Measurements from ENCODE around the gene PHLDB3. TPM values are rescaled to one million over a fixed set of nuclear protein-coding genes. Genes with fewer than 3 reads are reported as not detected.

PHLDB3 gene
- total RNA-seq, 2 donors from 2014 or later, result 43.5 to 54.5 TPM

DNA sequence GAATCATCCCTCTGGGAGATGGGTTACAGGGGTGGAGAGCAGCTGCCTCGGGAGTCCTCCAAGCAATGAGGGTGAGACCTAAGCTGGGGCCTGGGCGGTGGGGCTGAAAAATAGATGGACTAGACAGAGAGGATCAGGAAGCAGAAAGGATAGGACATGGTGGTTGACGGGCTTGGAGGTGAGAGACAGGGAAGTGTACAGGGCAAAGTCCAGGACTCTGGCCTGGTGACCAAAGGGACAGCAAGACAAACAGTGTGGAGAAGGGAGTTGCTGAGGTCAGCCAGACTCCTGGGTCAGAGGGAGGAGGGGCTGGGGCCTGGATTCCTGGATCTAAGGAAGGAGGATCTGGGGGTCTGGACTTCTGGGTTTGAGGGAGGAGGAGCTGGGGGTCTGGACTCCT, 5.5 kb downstream of the PHLDB3 start:
- H3K27me3 ChIP-seq (replicated peaks; ENCODE audit: insufficient read depth), result no peaks in the 10 kb centered on the region
- intact Hi-C loops (cut with DNase I), result no loop called here
- H3K4me1 ChIP-seq (replicated peaks), result peaks cover 18% of the 10 kb centered on the region
- peaks cover 4% of the 10 kb centered on the region in 2 donors for H3K36me3 ChIP-seq
- H3K4me3 ChIP-seq, result no peak overlapping the region
- no peak overlapping the region for H3K27ac ChIP-seq
- DNase-seq (ENCODE audit: low spot score), result no peak
- H3K9me3 ChIP-seq, result no peaks in the 10 kb centered on the region
- WGBS, result 72% methylated on average over 3 of the region's 3 CpGs
- TF ChIP-seq POLR2A (IDR thresholded peaks at IDR 0.05) (no peak), POLR2AphosphoS5 (IDR thresholded peaks at IDR 0.05) (no peak)
- TF ChIP-seq, protein P1, sequence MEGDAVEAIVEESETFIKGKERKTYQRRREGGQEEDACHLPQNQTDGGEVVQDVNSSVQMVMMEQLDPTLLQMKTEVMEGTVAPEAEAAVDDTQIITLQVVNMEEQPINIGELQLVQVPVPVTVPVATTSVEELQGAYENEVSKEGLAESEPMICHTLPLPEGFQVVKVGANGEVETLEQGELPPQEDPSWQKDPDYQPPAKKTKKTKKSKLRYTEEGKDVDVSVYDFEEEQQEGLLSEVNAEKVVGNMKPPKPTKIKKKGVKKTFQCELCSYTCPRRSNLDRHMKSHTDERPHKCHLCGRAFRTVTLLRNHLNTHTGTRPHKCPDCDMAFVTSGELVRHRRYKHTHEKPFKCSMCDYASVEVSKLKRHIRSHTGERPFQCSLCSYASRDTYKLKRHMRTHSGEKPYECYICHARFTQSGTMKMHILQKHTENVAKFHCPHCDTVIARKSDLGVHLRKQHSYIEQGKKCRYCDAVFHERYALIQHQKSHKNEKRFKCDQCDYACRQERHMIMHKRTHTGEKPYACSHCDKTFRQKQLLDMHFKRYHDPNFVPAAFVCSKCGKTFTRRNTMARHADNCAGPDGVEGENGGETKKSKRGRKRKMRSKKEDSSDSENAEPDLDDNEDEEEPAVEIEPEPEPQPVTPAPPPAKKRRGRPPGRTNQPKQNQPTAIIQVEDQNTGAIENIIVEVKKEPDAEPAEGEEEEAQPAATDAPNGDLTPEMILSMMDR (IDR thresholded peaks at IDR 0.05), result no peak

GRCh38 chr19:43498233-43498842, 6.2 kb downstream of the PHLDB3 start:
- Histone ChIP-seq H3K9me3 (no peaks in the 10 kb centered on the region), H3K27ac (no peak overlapping the region), H3K36me3 (peaks cover 4% of the 10 kb centered on the region in 2 donors), H3K4me3 (no peak overlapping the region), H3K4me1 (replicated peaks) (peaks cover 16% of the 10 kb centered on the region), H3K27me3 (replicated peaks; ENCODE audit: insufficient read depth) (no peaks in the 10 kb centered on the region)
- no peak for DNase-seq (ENCODE audit: low spot score)
- 55% methylated on average over 5 of the region's 5 CpGs for WGBS
- intact Hi-C loops (cut with DNase I), result no loop called here
- no peak for TF ChIP-seq POLR2A (IDR thresholded peaks at IDR 0.05)
- TF ChIP-seq POLR2AphosphoS5 (IDR thresholded peaks at IDR 0.05), result no peak
- TF ChIP-seq, protein P1 (IDR thresholded peaks at IDR 0.05), result no peak

- Histone ChIP-seq H3K27me3 (replicated peaks; ENCODE audit: insufficient read depth) (no peaks in the 10 kb centered on the region), H3K9me3 (no peaks in the 10 kb centered on the region), H3K36me3 (peaks cover 4% of the 10 kb centered on the region in 2 donors), H3K4me1 (replicated peaks) (peaks cover 14% of the 10 kb centered on the region), H3K27ac (no peak overlapping the region), H3K4me3 (no peak overlapping the region)
- intact Hi-C loops (cut with DNase I), result no loop called here
- no peak for DNase-seq (ENCODE audit: low spot score)
- WGBS, result 89% methylated on average over 7 of the region's 7 CpGs
- no peak for TF ChIP-seq POLR2A (IDR thresholded peaks at IDR 0.05)
- no peak for TF ChIP-seq POLR2AphosphoS5 (IDR thresholded peaks at IDR 0.05)
- TF ChIP-seq, protein P1 (IDR thresholded peaks at IDR 0.05), result no peak
Observed at GRCh38 chr19:43496960-43497359, 7.6 kb downstream of the PHLDB3 start.

GRCh38 chr19:43495082-43495481, 9.5 kb downstream of the PHLDB3 start:
- H3K4me1 ChIP-seq (replicated peaks), result peaks cover 9% of the 10 kb centered on the region
- 56% methylated on average over 7 of the region's 8 CpGs for WGBS
- H3K27ac ChIP-seq, result peak overlapping the region in 1 of 2 donors; percentile 5
- DNase-seq (ENCODE audit: low spot score), result no peak
- no peaks in the 10 kb centered on the region for H3K9me3 ChIP-seq
- peaks cover 4% of the 10 kb centered on the region in 2 donors for H3K36me3 ChIP-seq
- H3K4me3 ChIP-seq, result no peak overlapping the region
- H3K27me3 ChIP-seq (replicated peaks; ENCODE audit: insufficient read depth), result no peaks in the 10 kb centered on the region
- TF ChIP-seq, protein P1 (IDR thresholded peaks at IDR 0.05), result no peak
- no peak for TF ChIP-seq POLR2A (IDR thresholded peaks at IDR 0.05)
- TF ChIP-seq POLR2AphosphoS5 (IDR thresholded peaks at IDR 0.05), result no peak
- intact Hi-C loops (cut with DNase I), result no loop called here

DNA sequence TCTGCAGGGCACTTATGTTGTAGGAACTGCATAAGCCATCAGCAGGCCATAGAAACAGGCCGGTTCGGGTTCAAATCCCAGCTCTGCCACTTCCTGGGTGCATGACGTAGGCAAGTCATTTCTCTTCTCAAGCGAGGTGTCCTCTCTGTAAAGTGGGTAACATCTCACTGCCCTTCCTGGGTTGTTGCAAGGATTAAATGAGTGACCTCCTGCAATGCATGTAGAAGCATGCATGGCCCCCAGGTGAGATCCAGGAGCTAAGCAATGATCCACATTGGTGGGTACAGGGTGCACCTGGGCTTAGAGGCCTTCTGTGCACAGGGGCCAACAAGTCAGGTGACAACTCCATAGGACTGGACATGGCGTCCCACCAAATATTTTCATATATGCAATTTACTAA, 13.8 kb downstream of the PHLDB3 start:
- H3K36me3 ChIP-seq, result peaks cover 0 to 4% of the 10 kb centered on the region in 2 donors
- intact Hi-C loops (cut with DNase I), result no loop called here
- H3K27ac ChIP-seq, result no peak overlapping the region
- H3K4me3 ChIP-seq, result no peak overlapping the region
- no peaks in the 10 kb centered on the region for H3K4me1 ChIP-seq (replicated peaks)
- H3K27me3 ChIP-seq (replicated peaks; ENCODE audit: insufficient read depth), result no peaks in the 10 kb centered on the region
- DNase-seq (ENCODE audit: low spot score), result no peak
- 89% methylated on average over 5 of the region's 5 CpGs for WGBS
- TF ChIP-seq, protein P1 (IDR thresholded peaks at IDR 0.05), result no peak
- no peak for TF ChIP-seq POLR2AphosphoS5 (IDR thresholded peaks at IDR 0.05)
- TF ChIP-seq POLR2A (IDR thresholded peaks at IDR 0.05), result no peak
- no peaks in the 10 kb centered on the region for H3K9me3 ChIP-seq
